Measurements from ENCODE around the gene ZNF415. TPM values are rescaled to one million over a fixed set of nuclear protein-coding genes. Genes with fewer than 3 reads are reported as not detected.

The ZNF415 gene
- total and polyA plus RNA-seq, 9 of the 15 experiments (the other 6 are each of a cell fraction or from before 2014, with no cell fraction given), result 0.06 to 0.82 (median 0.14) TPM; not detected in 2

GRCh38 chr19:53082929-53083328 is 49.8 kb downstream of the ZNF415 start:
- no peaks in the 10 kb centered on the region for H3K27me3 ChIP-seq (ENCODE audit: control insufficient read depth in 2 of 2, insufficient read depth in 2 of 2, low read length in 2 of 2)
- FAIRE-seq (no peak), ATAC-seq (no peak), DNase-seq (ENCODE audit: extremely low read depth in 1 of 4, low spot score in 3 of 4) (no peak)
- CTCF ChIA-PET (ENCODE audit: low intra/inter-chr PET ratio), result no interaction called here
- H3K9ac ChIP-seq (ENCODE audit: insufficient read depth in 1 of 2, low read depth in 2 of 2, low read length in 2 of 2), result no peak overlapping the region
- in situ Hi-C loops (cut with MboI), result no loop called here
- no peak overlapping the region for H3K4me3 ChIP-seq
- peaks cover 6% of the 10 kb centered on the region; the same call in 2 of the 3 replicates for H3K79me2 ChIP-seq (ENCODE audit: control insufficient read depth, insufficient read depth, low read length)
- no TSS peak for BruUV-seq (replicated peaks)
- H3K27ac ChIP-seq (ENCODE audit: extremely low read depth, low read depth, low read length), result no peak overlapping the region
- no peak overlapping the region for H2AFZ ChIP-seq (ENCODE audit: low read depth, low read length)
- intact Hi-C loops (cut with micrococcal nuclease), result no loop called here
- no peaks in the 10 kb centered on the region for H3K4me1 ChIP-seq (replicated peaks in 1 of 2; ENCODE audit: control insufficient read depth in 2 of 2, insufficient read depth in 2 of 2, low read length in 2 of 2)
- POLR2A ChIA-PET, result no interaction called here
- no peaks in the 10 kb centered on the region for H3K9me1 ChIP-seq (ENCODE audit: control insufficient read depth, insufficient read depth, low read length)
- no peak overlapping the region for H3K4me2 ChIP-seq (ENCODE audit: insufficient read depth, low read length)
- H4K20me1 ChIP-seq (replicated peaks; ENCODE audit: control insufficient read depth, insufficient read depth, low read length), result no peaks in the 10 kb centered on the region
- no peaks in the 10 kb centered on the region for H3K9me3 ChIP-seq (replicated peaks; ENCODE audit: control insufficient read depth, insufficient read depth, low read depth, low read length)
- peaks cover 58% of the 10 kb centered on the region; the same call in 2 of the 3 replicates for H3K36me3 ChIP-seq (ENCODE audit: control insufficient read depth, insufficient read depth, low read length)
- TF ChIP-seq FOXO4 (CRISPR knock-in tag; IDR thresholded peaks at IDR 0.05) (no peak), FIP1L1 (IDR thresholded peaks at IDR 0.05; ENCODE audit: low read depth, low read length, poor library complexity, severe bottlenecking) (no peak), KAT2B (IDR thresholded peaks at IDR 0.05; ENCODE audit: low read depth, low read length) (no peak), CREB3 (tag; conservative IDR thresholded peaks at IDR 0.05; ENCODE audit: low read depth) (no peak), NUFIP1 (IDR thresholded peaks at IDR 0.05; ENCODE audit: partially characterized antibody) (no peak), TBL1XR1 (IDR thresholded peaks at IDR 0.05; ENCODE audit: low read length in 2 of 2) (no peak), NFYB (IDR thresholded peaks at IDR 0.05; ENCODE audit: extremely low read depth, insufficient read length) (no peak), CBX1 (IDR thresholded peaks at IDR 0.05; ENCODE audit: low read depth) (no peak), CREM (IDR thresholded peaks at IDR 0.05; ENCODE audit: low read depth) (no peak), ETV6 (IDR thresholded peaks at IDR 0.05; ENCODE audit: borderline replicate concordance in 1 of 2, low read depth in 2 of 2, low read length in 1 of 2) (no peak), ETV6 (CRISPR knock-in tag; IDR thresholded peaks at IDR 0.05; ENCODE audit: borderline replicate concordance) (no peak), ZNF23 (CRISPR knock-in tag; IDR thresholded peaks at IDR 0.05) (no peak), SMARCA4 (IDR thresholded peaks at IDR 0.05) (no peak), RFX5 (IDR thresholded peaks at IDR 0.05; ENCODE audit: low read depth, low read length) (no peak), THRAP3 (IDR thresholded peaks at IDR 0.05; ENCODE audit: borderline replicate concordance) (no peak), CREB5 (CRISPR knock-in tag; IDR thresholded peaks at IDR 0.05) (no peak), ZC3H11A (IDR thresholded peaks at IDR 0.05; ENCODE audit: low read depth, low read length) (no peak), LCOR (CRISPR knock-in tag; IDR thresholded peaks at IDR 0.05) (no peak), SIN3B (IDR thresholded peaks at IDR 0.05; ENCODE audit: low read depth) (no peak)
- WGBS (ENCODE audit: insufficient coverage, low coverage, missing lambda C conversion rate), result 79% methylated on average over 3 of the region's 3 CpGs

All from K562 (cell line).